GM12872 (cell line): ENCODE results near the gene DIS3L.
A peak's percentile ranks its signal among the peaks of the same experiment; 100 is the strongest.

Experiments used
- CTCF ChIP-seq: IDR thresholded peaks from 3 replicates; pipeline ENCODE4 v1.5.1; 2011; ENCODE audit warnings: low read depth, mild to moderate bottlenecking, low read length, moderate library complexity; ENCODE audit not compliant: insufficient read depth

The DIS3L gene

DNA sequence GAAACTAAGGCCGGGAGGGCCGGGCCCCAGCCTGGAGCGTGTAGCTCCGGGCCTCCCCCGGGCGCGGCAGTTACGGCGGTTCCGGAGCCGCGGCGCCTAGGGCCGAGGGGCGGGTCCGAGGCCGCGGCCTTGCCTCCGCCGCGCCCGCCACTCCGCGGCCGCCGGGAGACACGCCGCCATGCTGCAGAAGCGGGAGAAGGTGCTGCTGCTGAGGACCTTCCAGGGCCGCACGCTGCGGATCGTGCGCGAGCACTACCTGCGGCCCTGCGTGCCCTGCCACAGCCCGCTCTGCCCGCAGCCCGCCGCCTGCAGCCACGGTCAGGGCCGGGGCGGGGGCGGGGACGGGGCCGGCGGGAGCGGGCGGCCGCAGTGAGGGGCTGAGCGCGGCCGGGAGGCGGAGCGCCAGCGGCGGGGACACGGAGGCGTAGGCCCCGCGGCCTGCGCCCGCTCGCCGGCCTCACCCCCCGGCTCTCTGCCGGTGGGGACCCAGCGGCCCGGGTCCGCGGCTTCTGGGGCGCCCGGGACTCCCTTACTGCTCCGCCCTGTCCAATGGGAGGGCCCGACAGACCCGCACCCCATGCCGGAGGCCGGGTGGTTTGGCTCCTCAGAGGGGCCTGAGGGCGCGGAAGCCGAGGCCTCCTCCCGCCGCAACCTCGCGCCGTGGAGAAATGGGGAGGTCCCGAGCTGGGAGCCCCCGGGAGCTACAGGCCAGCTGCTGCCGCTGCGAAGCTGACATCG, at the start of gene DIS3L:
Gene DIS3L (plus strand): TSS at position 150 of the 738 bp plus-strand sequence. CDS start 29 bp downstream, at position 179.
- no peak for TF ChIP-seq CTCF

- TF ChIP-seq CTCF = no peak
Observed at GRCh38 chr15:66246937-66247336, 46.4 kb upstream of the DIS3L start.

DNA sequence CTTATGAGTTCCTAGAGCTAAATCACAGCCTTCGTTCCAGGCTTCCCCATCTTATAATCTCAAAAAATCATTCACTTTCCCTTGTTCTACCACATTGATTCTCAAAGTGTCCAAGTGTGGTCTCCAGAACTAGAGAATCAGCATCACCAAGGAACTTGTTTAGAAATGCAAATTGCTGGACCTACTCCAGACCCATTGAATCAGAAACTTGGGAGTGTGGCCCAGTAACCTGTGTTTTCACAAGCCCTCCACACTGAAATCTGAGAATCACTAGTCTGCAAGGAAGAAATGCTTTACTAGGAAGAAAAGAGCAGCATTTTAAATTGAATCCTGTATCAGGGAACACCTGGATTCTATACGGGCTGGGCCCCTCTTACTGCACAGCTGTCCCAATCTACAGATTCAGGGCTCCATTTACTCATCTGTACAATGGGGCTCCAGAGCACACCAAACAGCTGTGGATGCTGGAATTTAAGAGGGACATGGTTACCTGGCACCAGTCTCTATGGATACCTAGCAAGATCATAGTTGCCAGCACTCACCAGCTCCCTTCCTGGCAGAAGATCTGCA, 43.7 kb upstream of the DIS3L start:
- no peak for TF ChIP-seq CTCF

GRCh38 chr15:66251065-66251789, 42.1 kb upstream of the DIS3L start:
- TF ChIP-seq CTCF = no peak

- peak; percentile 48; the same call in 2 of the 3 replicates for TF ChIP-seq CTCF
Observed at GRCh38 chr15:66251790-66252684, 41.3 kb upstream of the DIS3L start.

DNA sequence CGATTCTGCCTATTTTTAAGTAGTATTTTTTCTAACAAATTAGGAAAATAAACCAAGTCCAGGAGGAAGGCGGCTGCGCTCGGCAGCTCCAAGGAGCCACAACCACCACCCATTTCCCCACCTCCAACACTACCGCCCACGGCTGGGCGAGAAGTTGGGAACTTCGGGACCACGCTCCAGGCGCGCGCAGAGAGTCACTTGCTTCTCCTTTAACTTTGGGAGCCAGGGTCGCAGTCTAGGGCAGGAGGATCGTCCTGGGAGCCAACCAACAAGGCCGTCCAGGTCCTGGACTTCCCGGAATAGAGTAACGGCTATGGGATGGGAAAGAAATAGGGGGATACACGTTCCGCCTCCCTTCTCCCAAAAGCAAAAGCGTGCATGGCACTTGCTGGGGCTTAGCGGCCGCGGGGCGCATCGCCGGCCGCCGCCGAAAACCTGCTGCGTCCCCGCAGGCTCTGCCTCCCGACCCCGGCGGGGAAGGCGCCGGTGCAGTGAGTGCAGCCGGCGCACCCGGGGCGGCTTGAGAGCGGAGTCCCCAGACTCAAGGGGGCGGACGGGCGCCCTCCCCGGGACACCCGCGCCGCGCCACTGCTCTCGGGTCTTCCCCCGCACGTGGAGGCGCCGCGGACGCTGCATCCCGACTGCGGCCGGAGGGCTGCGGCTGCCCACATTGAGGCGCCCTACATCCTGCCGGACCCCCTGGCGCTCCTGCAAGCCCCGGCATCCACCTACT, 40.5 kb upstream of the DIS3L start:
- TF ChIP-seq CTCF = no peak
